ENCODE data around the gene GFRA1.

DNA sequence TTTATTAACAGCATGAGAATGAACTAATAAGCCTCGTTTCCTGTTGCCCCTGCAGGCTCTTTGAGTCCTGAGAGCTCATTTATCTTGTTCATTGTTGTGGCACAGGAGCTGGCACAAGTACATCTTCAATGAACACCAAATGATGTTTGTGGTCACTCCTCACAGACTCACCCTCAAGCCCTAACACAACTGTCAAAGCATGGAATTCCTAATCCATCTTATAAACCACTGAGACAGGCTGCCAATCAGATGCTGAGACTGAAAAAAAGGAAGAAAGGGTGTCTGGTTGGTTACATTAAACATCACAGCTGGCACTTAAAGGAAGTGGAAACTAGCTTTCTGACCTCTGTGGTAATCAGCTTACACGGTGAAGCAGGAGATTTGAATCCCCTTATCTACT, 43.5 kb upstream of the GFRA1 start:
- TF ChIP-seq, protein P1, sequence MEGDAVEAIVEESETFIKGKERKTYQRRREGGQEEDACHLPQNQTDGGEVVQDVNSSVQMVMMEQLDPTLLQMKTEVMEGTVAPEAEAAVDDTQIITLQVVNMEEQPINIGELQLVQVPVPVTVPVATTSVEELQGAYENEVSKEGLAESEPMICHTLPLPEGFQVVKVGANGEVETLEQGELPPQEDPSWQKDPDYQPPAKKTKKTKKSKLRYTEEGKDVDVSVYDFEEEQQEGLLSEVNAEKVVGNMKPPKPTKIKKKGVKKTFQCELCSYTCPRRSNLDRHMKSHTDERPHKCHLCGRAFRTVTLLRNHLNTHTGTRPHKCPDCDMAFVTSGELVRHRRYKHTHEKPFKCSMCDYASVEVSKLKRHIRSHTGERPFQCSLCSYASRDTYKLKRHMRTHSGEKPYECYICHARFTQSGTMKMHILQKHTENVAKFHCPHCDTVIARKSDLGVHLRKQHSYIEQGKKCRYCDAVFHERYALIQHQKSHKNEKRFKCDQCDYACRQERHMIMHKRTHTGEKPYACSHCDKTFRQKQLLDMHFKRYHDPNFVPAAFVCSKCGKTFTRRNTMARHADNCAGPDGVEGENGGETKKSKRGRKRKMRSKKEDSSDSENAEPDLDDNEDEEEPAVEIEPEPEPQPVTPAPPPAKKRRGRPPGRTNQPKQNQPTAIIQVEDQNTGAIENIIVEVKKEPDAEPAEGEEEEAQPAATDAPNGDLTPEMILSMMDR (IDR thresholded peaks at IDR 0.05), result no peak
- no peak for TF ChIP-seq EP300 (IDR thresholded peaks at IDR 0.05)
